Activated CD8-positive, alpha-beta memory T cell treated with anti-CD3 and anti-CD28 coated beads, Interleukin-2, amount 10 ng/mL, durations not matched to agents 7 days and 5 days (primary cell): ENCODE data around the gene PTPRG. TPM values are rescaled to one million over a fixed set of nuclear protein-coding genes. Genes with fewer than 3 reads are reported as not detected.

ENCODE experiments used
- ATAC-seq: fragments of 150-1000 bp; cut with Tn5 transposase; one replicate; pipeline ENCODE4 v1.10.0; 2021; ENCODE audit warnings: moderate library complexity
- CTCF ChIA-PET: fragments of 350-600 bp; sonication (Branson Sonifier 250); formaldehyde crosslinking; loops from one replicate; lab custom pipeline; 2021; ENCODE audit warnings: antibody characterized with exemption; lab: Charles Lee
- DNase-seq: peaks from one replicate; pipeline ENCODE4 v3.0.0-alpha.2; 2020
- H3K27ac Mint-ChIP-seq: one replicate; pipeline ENCODE4 v1.8.0; 2021; ENCODE audit warnings: mild to moderate bottlenecking, mixed read lengths
- H3K27me3 Mint-ChIP-seq: one replicate; pipeline ENCODE4 v1.8.0; 2021; ENCODE audit warnings: mixed read lengths
- H3K36me3 Mint-ChIP-seq: one replicate; pipeline ENCODE4 v1.8.0; 2021; ENCODE audit warnings: mild to moderate bottlenecking, mixed read lengths
- H3K4me1 Mint-ChIP-seq: one replicate; pipeline ENCODE4 v1.8.0; 2021; ENCODE audit warnings: mixed read lengths
- H3K4me3 Mint-ChIP-seq: one replicate; pipeline ENCODE4 v1.8.0; 2021; ENCODE audit warnings: mild to moderate bottlenecking, moderate library complexity, mixed read lengths
- H3K9me3 Mint-ChIP-seq: one replicate; pipeline ENCODE4 v1.8.0; 2022; ENCODE audit warnings: low read depth, mixed read lengths
- total RNA-seq, 2 experiments: library from RNA; stranded (reverse); gene quantifications; one replicate each; pipeline ENCODE4 v1.2.3, GENCODE V29; 2021

Gene PTPRG
- total RNA-seq, 2 experiments from 2014 or later = 0.21 TPM; not detected in 1

DNA sequence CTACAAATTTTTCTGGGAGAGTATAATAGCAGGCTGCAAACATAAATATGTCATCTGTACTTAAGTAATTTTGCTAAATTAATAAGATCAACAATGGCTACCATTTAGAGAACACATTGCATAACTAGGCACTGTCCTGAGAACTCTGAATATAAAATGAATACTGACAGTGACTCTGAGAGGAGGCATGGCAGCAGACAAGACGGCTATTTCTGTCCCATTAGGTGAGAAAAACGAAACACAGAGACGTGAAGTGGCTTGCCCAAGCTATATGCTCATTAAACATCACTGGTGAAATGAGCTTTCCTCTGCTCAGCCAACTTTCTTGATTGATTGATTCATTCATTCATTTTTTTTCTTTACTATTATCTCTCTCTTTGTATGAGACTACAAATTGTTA lies 384.3 kb downstream of the PTPRG start:
- H3K4me1 Mint-ChIP-seq = no peaks in the 10 kb centered on the region
- peaks cover 4% of the 10 kb centered on the region for H3K9me3 Mint-ChIP-seq
- CTCF ChIA-PET = no interaction called here
- no peak overlapping the region for H3K27ac Mint-ChIP-seq
- no peak overlapping the region for H3K4me3 Mint-ChIP-seq
- no peaks in the 10 kb centered on the region for H3K27me3 Mint-ChIP-seq
- H3K36me3 Mint-ChIP-seq = no peaks in the 10 kb centered on the region
- no peak for ATAC-seq
- no peak for DNase-seq

GRCh38 chr3:61946570-61947324 lies 385.4 kb downstream of the PTPRG start:
- H3K4me3 Mint-ChIP-seq = no peak overlapping the region

GRCh38 chr3:61947456-61947855 lies 386.1 kb downstream of the PTPRG start:
- no peak for ATAC-seq
- H3K27me3 Mint-ChIP-seq = no peaks in the 10 kb centered on the region
- DNase-seq = no peak
- no peak overlapping the region for H3K4me3 Mint-ChIP-seq
- no peaks in the 10 kb centered on the region for H3K36me3 Mint-ChIP-seq
- CTCF ChIA-PET = no interaction called here
- no peak overlapping the region for H3K27ac Mint-ChIP-seq
- no peaks in the 10 kb centered on the region for H3K4me1 Mint-ChIP-seq
- no peaks in the 10 kb centered on the region for H3K9me3 Mint-ChIP-seq

More at GRCh38 chr3:61946570-61947324, 385.4 kb downstream of the PTPRG start:
- H3K9me3 Mint-ChIP-seq = no peaks in the 10 kb centered on the region
- DNase-seq (no peak), ATAC-seq (no peak)
- CTCF ChIA-PET = interaction anchor here (0.8 kb wide), 1 partner anchor 9 kb away, joined by 5 read pairs; no protein-coding TSS in a partner anchor
- H3K4me1 Mint-ChIP-seq = no peaks in the 10 kb centered on the region
- no peaks in the 10 kb centered on the region for H3K36me3 Mint-ChIP-seq
- H3K27me3 Mint-ChIP-seq = no peaks in the 10 kb centered on the region
- no peak overlapping the region for H3K27ac Mint-ChIP-seq

DNA sequence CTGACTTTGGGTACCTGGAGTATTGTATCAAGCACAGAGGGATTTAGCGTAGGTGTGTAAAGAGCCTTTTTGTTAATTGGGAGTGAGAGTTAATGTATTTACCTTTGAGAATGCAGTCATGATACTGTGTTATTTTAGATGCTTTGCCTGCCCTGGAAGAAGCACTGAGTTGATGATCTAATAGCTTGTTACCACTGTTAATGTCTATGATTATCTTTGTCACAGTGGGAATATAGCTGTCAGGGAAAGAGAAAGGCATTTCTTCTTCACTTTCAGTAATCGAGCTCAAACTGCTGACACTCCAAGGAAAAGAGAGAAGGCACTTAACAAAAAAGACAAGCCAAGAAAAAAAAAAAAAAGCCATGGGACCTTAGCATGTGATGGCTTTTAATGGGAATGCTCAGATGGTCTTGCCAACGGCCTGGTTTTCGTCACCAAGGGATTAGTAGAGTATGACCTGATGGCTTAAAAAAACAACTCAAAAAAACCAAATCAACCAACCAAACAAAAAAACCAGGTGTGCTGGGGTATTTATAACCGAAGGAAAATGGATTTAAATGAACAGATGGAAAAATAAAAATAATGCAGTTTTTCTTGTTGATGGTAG lies 387.4 kb downstream of the PTPRG start:
- H3K27ac Mint-ChIP-seq = no peak overlapping the region

GRCh38 chr3:61954097-61954540 lies 392.7 kb downstream of the PTPRG start:
- no peaks in the 10 kb centered on the region for H3K36me3 Mint-ChIP-seq
- H3K27ac Mint-ChIP-seq = no peak overlapping the region
- no peak for ATAC-seq
- no peaks in the 10 kb centered on the region for H3K9me3 Mint-ChIP-seq
- H3K4me3 Mint-ChIP-seq = no peak overlapping the region
- H3K4me1 Mint-ChIP-seq = no peaks in the 10 kb centered on the region
- DNase-seq = no peak
- H3K27me3 Mint-ChIP-seq = no peaks in the 10 kb centered on the region
- CTCF ChIA-PET = no interaction called here

More for the DNA sequence above, 387.4 kb downstream of the PTPRG start:
- no peaks in the 10 kb centered on the region for H3K27me3 Mint-ChIP-seq
- CTCF ChIA-PET = no interaction called here
- ATAC-seq = no peak
- no peak for DNase-seq
- no peaks in the 10 kb centered on the region for H3K36me3 Mint-ChIP-seq
- H3K4me1 Mint-ChIP-seq = no peaks in the 10 kb centered on the region
- no peak overlapping the region for H3K4me3 Mint-ChIP-seq
- no peaks in the 10 kb centered on the region for H3K9me3 Mint-ChIP-seq

DNA sequence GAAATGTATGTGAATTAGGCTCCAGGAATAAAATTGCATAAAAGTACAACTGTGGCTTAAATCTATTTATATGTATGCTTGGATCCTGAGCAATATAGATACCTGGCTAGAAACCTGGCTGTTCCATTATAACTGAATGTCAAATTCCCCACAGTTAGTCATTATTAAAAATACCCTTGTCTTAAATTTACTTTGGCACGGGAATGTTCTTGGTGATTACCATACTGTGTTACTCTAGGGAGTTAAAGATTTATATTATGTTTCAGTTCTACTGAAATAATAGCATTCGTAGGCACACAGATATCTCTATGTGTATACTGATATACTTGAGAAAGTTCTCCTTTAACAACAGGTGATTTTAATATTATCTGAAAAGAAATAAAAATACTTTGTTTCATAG lies 394.1 kb downstream of the PTPRG start:
- no peak for DNase-seq
- Mint-ChIP-seq H3K4me1 (no peaks in the 10 kb centered on the region), H3K27me3 (no peaks in the 10 kb centered on the region), H3K36me3 (no peaks in the 10 kb centered on the region), H3K27ac (no peak overlapping the region), H3K9me3 (no peaks in the 10 kb centered on the region), H3K4me3 (no peak overlapping the region)
- CTCF ChIA-PET = no interaction called here
- ATAC-seq = no peak

DNA sequence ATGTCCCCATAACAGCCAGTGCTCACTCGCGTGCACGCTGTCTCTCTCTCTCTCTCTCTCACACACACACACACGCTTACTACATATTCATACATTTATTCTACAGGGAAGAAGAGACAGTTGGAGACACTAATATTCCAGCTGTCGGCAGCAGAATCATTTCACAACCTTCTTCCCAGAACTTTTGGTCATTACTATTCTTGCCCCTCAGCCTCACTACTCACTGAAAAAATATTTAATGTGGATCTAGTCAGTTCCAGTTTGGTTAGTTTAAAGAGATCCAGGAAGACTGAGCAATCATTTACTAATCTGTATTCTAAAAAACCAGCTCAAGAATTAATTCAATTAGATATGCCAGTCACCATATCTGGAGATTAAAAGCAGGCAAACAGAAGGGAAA lies 394.9 kb downstream of the PTPRG start:
- Mint-ChIP-seq H3K27me3 (no peaks in the 10 kb centered on the region), H3K4me3 (no peak overlapping the region), H3K9me3 (no peaks in the 10 kb centered on the region), H3K27ac (no peak overlapping the region), H3K4me1 (no peaks in the 10 kb centered on the region), H3K36me3 (no peaks in the 10 kb centered on the region)
- DNase-seq (no peak), ATAC-seq (no peak)
- CTCF ChIA-PET = no interaction called here

GRCh38 chr3:61957259-61957658 lies 395.9 kb downstream of the PTPRG start:
- no peaks in the 10 kb centered on the region for H3K36me3 Mint-ChIP-seq
- CTCF ChIA-PET = no interaction called here

GRCh38 chr3:61960976-61961375 lies 399.6 kb downstream of the PTPRG start:
- no peak for ATAC-seq
- H3K27ac Mint-ChIP-seq = no peak overlapping the region
- no peak for DNase-seq
- peaks cover 3% of the 10 kb centered on the region for H3K9me3 Mint-ChIP-seq
- H3K4me3 Mint-ChIP-seq = no peak overlapping the region
- CTCF ChIA-PET = no interaction called here
- no peaks in the 10 kb centered on the region for H3K4me1 Mint-ChIP-seq
- H3K36me3 Mint-ChIP-seq = no peaks in the 10 kb centered on the region
- H3K27me3 Mint-ChIP-seq = no peaks in the 10 kb centered on the region

More at GRCh38 chr3:61957259-61957658, 395.9 kb downstream of the PTPRG start:
- Mint-ChIP-seq H3K27me3 (no peaks in the 10 kb centered on the region), H3K4me1 (no peaks in the 10 kb centered on the region), H3K4me3 (no peak overlapping the region), H3K27ac (no peak overlapping the region), H3K9me3 (peaks cover 1% of the 10 kb centered on the region)
- DNase-seq (no peak), ATAC-seq (no peak)

DNA sequence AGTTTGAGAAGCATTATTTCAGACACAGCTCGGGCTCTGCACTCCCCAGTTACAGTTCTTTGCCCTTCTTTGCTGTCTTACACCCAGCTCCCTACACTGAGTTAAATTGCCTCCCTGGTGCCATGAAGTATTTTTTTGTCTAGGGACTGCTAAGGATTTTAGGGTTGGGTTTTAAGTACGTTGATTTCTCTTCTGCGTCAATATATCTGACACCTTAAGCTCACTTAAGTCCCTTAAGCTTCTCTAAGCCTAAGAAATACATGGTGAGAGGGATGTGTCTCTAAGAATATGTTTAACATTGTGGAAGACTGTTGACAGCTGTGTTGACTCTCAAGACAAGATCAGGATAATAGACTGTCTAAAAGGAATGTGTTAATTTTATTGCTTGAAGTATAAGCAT lies 400.5 kb downstream of the PTPRG start:
- Mint-ChIP-seq H3K4me3 (no peak overlapping the region), H3K27ac (no peak overlapping the region), H3K27me3 (no peaks in the 10 kb centered on the region), H3K9me3 (peaks cover 3% of the 10 kb centered on the region), H3K36me3 (no peaks in the 10 kb centered on the region), H3K4me1 (no peaks in the 10 kb centered on the region)
- no peak for DNase-seq
- ATAC-seq = no peak
- CTCF ChIA-PET = no interaction called here

DNA sequence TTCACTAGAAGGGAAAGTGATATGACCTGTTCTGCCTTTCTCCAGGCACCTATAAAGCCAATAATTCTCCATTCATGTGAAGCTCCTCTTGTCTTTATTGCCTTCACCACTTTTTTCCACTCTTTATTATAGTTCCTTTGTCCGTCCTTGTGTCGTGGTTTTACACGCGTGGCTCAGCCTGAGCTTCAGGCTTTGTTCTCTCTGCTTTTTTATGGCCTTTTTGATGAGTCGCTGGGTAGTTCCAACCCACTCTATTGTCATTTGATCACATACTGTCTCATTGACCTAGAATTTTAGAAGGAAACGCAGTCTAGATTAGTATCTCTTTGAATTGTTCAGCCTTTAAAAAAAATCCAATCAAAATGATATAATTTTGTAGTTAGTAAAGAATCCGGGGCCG lies 403.2 kb downstream of the PTPRG start:
- ATAC-seq (no peak), DNase-seq (no peak)
- Mint-ChIP-seq H3K4me3 (no peak overlapping the region), H3K9me3 (peaks cover 3% of the 10 kb centered on the region), H3K4me1 (no peaks in the 10 kb centered on the region), H3K36me3 (no peaks in the 10 kb centered on the region), H3K27ac (no peak overlapping the region), H3K27me3 (no peaks in the 10 kb centered on the region)
- CTCF ChIA-PET = no interaction called here

GRCh38 chr3:61965770-61966131 lies 404.4 kb downstream of the PTPRG start:
- Mint-ChIP-seq H3K4me3 (no peak overlapping the region), H3K36me3 (no peaks in the 10 kb centered on the region), H3K9me3 (peaks cover 3% of the 10 kb centered on the region), H3K27me3 (no peaks in the 10 kb centered on the region), H3K4me1 (no peaks in the 10 kb centered on the region), H3K27ac (no peak overlapping the region)
- DNase-seq = no peak
- no peak for ATAC-seq
- CTCF ChIA-PET = no interaction called here

DNA sequence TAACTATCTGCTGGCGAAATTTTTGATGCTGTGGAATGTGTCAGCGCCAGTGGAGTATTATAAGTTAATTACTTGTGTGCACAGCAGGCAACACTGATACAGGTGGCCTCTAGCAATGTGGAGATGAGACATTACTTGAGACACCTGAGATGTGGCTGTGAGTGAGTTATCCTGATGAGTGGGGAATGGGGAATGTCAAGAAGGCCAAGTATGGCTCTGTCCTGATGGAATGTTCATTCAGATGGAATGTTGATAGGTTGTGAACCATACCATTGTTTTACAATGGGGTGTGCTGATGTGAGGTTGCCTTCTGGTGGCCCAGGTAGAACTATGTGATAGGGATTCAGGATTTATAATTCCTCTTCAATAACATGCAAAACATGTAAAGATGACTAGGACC lies 404.8 kb downstream of the PTPRG start:
- H3K4me1 Mint-ChIP-seq = no peaks in the 10 kb centered on the region
- DNase-seq = no peak
- no peaks in the 10 kb centered on the region for H3K36me3 Mint-ChIP-seq
- CTCF ChIA-PET = no interaction called here
- H3K9me3 Mint-ChIP-seq = peaks cover 3% of the 10 kb centered on the region
- no peaks in the 10 kb centered on the region for H3K27me3 Mint-ChIP-seq
- H3K4me3 Mint-ChIP-seq = no peak overlapping the region
- no peak overlapping the region for H3K27ac Mint-ChIP-seq
- no peak for ATAC-seq

GRCh38 chr3:61967019-61967418 lies 405.6 kb downstream of the PTPRG start:
- no peaks in the 10 kb centered on the region for H3K27me3 Mint-ChIP-seq
- no peak overlapping the region for H3K4me3 Mint-ChIP-seq
- H3K4me1 Mint-ChIP-seq = no peaks in the 10 kb centered on the region
- no peak overlapping the region for H3K27ac Mint-ChIP-seq
- no peak for DNase-seq
- no peak for ATAC-seq
- CTCF ChIA-PET = no interaction called here
- peaks cover 3% of the 10 kb centered on the region for H3K9me3 Mint-ChIP-seq
- no peaks in the 10 kb centered on the region for H3K36me3 Mint-ChIP-seq
